NCI-H1105 (cell line): ENCODE measurements around the gene SUSD1.
"Not testable (repeated sequence)": the region's sequence is repeated elsewhere in the genome, so short reads cannot be mapped to it uniquely, and the experiment has no call there.

Experiments
- DNase-seq: peaks from one replicate; lab custom pipeline; 2025; lab: John Stamatoyannopoulos, UW

SUSD1 gene

GRCh38 chr9:112094948-112095681 lies 80.0 kb downstream of the SUSD1 start:
- DNase-seq, result no peak

DNA sequence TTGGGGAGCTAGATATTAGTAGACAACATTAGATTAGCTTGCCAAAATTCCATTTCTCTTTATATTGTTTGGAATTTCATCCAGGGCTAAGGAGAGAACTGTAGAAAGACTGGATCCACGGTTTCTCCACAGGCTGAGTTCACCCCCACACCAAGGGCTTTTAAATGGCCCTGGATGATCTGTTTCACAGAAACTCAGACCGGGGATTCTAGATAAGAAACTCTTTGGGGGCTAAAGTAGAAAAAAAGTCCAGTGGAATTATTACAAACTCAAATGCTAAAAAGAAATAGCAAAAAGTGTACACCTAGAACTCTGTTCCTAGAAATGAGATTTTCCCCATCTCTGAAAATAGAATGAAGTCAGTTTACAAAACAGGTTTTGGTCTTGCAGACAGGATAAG lies 80.9 kb downstream of the SUSD1 start:
- DNase-seq, result no peak

- DNase-seq, result no peak
These were observed 81.3 kb downstream of the SUSD1 start for GRCh38 chr9:112093870-112094216.

- no peak for DNase-seq
These were observed 81.8 kb downstream of the SUSD1 start for GRCh38 chr9:112093147-112093869.

GRCh38 chr9:112091810-112092209 lies 83.3 kb downstream of the SUSD1 start:
- peak; percentile 55 for DNase-seq

- no peak for DNase-seq
These were observed 87.6 kb downstream of the SUSD1 start for GRCh38 chr9:112087506-112087905.

DNA sequence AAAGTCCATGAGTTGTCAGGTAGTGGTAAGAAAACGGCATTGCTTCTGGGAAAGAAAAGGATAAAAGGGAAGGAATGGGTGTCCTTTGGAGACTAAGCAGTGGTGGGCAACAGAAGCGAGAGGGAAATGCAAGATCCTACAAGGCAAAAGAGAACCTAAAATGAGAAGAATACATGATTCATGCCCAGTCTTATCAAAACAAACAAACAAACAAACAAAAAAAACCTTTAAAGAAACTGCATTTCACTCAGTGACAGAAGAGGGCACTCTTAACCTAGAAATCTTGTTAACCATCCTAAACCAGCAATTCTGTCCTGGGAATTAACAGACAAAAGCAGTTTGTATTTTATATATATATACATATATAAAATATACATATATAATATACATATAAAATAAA lies 88.5 kb downstream of the SUSD1 start:
- peak; percentile 5 for DNase-seq

GRCh38 chr9:112084907-112085306 lies 90.2 kb downstream of the SUSD1 start:
- DNase-seq, result no peak

GRCh38 chr9:112084334-112084733 lies 90.8 kb downstream of the SUSD1 start:
- DNase-seq, result no peak

DNA sequence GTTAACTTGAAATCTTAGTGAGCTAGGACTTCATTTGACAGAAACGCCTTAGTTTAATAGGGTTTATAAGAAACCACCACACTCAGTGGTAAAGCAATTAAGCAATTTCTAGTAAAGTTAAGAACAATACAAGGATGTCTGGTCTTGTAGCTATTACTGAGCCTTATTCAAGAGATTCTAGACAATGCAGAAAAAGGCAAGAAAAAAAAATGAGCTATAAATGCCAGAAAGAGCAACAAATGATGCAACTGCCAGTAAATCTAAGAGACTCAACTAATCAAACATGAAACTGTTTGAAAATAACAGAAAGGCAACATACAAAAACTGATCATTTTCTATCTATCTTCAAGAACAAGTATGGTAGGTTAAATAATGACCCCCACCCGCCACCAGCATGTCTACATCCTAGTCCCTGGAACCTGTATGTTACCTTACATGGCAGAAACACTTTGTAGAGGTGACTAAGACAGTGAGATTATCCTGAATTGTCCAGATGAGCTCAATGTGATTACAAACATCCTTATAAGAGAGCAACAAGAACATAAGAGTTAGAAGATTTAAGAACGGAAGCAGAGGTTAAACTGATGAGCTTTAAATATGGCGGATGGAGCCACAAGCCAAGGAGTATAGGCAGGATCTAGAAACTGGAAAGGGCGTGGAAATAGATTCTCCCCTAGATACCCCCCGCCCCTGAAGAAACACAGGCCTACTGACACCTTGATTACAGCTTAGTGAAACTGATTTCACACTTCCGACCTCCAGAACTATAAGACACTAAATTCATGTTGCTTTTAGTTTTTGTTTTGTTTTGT lies 93.0 kb downstream of the SUSD1 start:
- no peak for DNase-seq

- no peak for DNase-seq
These were observed 94.1 kb downstream of the SUSD1 start for GRCh38 chr9:112080831-112081542.

DNA sequence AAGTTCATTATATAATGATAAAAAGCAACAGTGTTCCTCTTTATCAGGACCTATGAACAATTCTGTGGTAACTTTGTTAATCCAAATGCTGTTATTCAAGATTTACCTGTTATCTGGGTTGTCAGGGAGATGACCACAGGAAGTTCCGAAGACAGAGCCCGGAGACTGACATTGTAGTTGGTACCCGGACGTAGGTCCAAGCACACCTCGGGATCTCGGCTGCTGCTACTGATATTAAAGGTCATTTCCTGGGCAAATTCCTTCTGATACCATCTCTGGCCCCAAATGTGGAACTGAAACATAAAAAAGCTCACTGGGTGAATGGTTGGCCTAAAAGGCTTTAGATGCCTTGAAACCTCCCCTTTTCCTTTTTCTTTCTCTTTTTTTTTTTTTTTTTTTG lies 96.7 kb downstream of the SUSD1 start:
- no peak for DNase-seq

DNA sequence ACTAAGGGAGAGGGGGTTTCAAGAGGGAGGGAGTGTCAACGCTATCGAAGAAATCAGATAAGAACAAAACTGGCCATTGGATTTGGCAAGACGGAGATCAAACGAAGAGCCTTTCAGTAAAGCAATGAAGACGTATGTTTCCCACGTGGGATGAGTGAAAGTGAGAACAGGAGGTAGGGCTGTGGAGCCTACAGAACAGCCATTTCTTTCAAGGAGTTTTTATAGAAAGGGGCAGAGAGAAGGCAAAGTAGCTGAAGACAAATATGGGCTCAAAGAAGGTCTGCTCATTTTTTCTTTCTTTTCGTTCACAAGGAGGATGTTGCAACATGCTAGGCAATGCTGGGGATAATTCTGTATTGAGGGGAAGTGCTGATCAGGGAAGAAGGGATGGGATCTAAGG lies 98.3 kb downstream of the SUSD1 start:
- no peak for DNase-seq

DNA sequence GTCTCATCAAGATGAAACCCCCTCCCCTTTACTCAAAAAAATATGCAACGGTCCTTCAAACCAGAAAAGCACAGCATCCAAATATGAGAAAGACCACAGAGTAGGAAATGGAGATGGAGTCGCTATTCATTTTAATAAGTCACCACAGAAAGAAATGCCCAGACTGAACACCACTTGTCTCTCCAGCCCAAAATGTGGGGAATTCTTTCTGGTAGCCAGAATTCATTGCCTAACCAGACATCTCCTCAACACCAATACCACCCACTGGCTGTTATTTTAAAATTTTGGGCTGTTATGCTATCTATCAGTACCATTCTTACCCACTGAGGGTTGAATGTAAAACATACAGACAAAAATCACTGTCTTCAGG lies 100.1 kb downstream of the SUSD1 start:
- DNase-seq, result no peak

DNA sequence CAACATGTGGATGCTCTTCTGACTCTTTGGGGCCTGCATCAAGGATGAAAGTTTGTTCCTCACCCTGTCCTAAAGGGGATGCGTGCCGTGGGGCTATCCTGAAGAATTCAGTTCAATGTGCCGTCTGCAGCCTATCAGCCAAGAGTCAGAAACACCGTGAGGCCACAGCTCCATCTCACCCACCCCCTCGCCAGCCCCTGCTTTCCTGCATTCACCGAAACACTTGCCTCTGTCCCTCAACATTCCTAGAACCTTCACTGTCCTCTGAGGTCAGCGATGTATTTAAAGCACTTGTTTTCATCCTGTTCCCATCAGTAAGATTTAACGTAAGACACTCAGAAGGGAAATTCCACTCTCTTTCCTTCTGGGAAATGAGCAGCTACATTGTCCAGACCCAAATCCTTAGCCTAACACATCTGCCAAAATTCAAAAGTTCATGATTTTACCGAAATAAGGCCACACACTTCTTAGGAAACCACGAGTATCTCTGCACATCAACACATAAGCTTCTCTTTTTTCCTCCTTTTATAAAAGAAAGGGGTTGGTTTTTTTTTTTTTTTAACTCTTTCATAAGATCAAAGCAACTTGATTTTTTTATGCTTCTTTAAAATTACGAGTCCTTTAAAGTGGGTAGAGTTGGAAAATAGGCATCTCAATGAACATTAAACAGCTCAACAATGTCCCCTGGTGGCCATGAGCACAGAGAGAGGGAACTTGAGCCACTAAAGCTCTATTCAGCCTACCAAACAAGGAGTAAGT lies 100.7 kb downstream of the SUSD1 start:
- DNase-seq, result peak; percentile 30

DNA sequence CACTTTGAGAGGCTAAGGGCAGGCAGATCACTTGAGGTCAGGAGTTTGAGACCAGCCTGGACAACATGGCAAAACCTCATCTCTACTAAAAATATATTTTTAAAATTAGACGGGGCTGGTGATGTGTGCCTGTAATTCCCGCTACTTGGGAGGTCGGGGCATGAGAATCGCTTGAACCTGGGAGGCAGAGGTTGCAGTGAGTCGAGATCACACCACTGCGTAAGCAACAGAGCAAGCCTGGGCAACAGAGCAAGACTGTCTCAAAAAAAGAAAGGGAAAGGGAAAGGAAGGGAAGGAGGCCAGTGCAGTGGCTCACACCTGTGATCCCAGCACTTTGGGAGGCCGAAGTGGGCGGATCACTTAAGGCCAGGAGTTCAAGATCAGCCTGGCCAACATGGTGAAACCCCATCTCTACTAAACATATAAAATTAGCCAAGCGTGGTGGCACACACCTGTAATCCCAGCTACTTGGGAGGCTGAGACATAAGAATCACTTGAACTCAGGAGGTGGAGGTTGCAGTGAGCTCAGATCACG lies 101.4 kb downstream of the SUSD1 start:
- not testable (repeated sequence) for DNase-seq

- DNase-seq, result no peak
These were observed 102.1 kb downstream of the SUSD1 start for GRCh38 chr9:112072721-112073638.

- no peak for DNase-seq
These were observed 105.6 kb downstream of the SUSD1 start for GRCh38 chr9:112069318-112070169.
